HAP-1 (cell line): ENCODE data around the gene PPP2R1A.
"Not testable (repeated sequence)": the region's sequence is repeated elsewhere in the genome, so short reads cannot be mapped to it uniquely, and the experiment has no call there.

Experiments used
- DNase-seq, 2 experiments: peaks; one replicate each; pipeline ENCODE4 v3.0.0-alpha.2; 2016 to 2020; ENCODE audit warnings: low spot score in 2 of 2
- H3K27me3 ChIP-seq: fragments of 250-450 bp; sonication (Bioruptor Pico); 2 replicates; pipeline ENCODE4 v1.5.1; 2020; ENCODE audit warnings: low read depth, mild to moderate bottlenecking, moderate library complexity
- H3K36me3 ChIP-seq: fragments of 250-450 bp; sonication (Bioruptor Pico); replicated peaks from 2 replicates; pipeline ENCODE4 v1.5.1; 2020; ENCODE audit warnings: mild to moderate bottlenecking
- H3K4me1 ChIP-seq: fragments of 250-450 bp; sonication (Bioruptor Pico); 2 replicates; pipeline ENCODE4 v1.5.1; 2020; ENCODE audit warnings: mild to moderate bottlenecking
- H3K4me3 ChIP-seq: fragments of 250-450 bp; sonication (Bioruptor Pico); 2 replicates; pipeline ENCODE4 v1.5.1; 2020; ENCODE audit warnings: mild to moderate bottlenecking, moderate library complexity
- H3K9me3 ChIP-seq: fragments of 250-450 bp; sonication (Bioruptor Pico); 2 replicates; pipeline ENCODE4 v1.5.1; 2020; ENCODE audit warnings: mild to moderate bottlenecking, moderate library complexity
- in situ Hi-C: fragments of 300-500 bp; cut with MboI; formaldehyde crosslinking; loops from 3 replicates; pipeline ENCODE4 v1.14.3; 2020; ENCODE audit warnings: low sequenced_read_pairs, inconsistent platforms, mixed read lengths

PPP2R1A gene

DNA sequence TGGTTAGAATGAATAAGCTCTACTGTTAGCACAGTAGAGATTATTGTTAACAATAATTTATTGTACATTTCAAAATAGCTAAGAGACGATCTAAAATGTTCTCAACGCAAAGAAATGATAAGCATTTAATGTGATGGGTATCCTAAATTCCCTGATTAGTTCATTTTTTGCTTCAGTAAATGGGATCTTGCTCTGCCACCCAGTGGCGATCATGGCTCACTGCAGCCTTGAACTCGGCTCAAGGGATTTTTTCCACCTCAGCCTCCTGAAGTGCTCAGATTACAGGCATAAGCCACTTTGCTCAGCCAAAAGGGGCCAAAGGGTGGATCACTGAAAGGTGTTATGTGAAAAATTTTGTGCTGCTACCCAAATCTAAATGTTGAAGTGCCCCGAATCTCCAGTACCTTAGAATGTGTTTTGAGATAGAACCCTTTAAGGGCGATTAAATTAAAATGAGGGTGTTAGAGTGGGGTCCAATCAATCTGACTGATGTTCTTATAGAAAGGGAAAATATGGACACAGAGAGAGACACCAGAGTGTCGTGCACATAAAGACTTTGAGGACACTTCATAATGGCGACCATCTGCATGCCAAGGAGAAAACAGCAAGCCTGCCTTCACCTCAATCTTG, 48.0 kb downstream of the PPP2R1A start:
- H3K4me1 ChIP-seq, result no peaks in the 10 kb centered on the region
- peak; percentile 38 to 65 for DNase-seq
- no peaks in the 10 kb centered on the region; the same call in 1 of the 2 replicates for H3K9me3 ChIP-seq
- in situ Hi-C loops, result no loop called here
- H3K36me3 ChIP-seq, result no peaks in the 10 kb centered on the region
- no peak overlapping the region for H3K4me3 ChIP-seq
- H3K27me3 ChIP-seq, result peaks cover 3% of the 10 kb centered on the region; the same call in 1 of the 2 replicates

DNA sequence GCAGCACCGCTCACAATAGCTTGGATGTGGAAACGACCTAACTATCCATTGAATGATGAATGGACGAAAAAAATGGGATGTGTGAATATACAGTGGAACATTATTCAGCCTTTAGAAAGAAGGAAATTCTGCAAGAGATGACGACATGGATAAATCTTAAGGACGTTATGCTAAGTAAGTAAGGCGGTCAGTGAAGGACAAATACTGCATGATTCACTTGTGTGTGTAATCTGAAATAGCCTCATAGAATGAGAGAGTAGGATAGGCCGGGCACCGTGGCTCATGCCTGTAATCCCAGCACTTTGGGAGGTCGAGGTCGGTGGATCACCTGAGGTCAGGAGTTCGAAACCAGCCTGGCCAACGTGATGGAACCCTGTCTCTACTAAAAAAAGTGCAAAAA, 54.2 kb downstream of the PPP2R1A start:
- H3K4me3 ChIP-seq, result no peak overlapping the region
- H3K4me1 ChIP-seq, result no peaks in the 10 kb centered on the region
- in situ Hi-C loops, result no loop called here
- no peaks in the 10 kb centered on the region; the same call in 1 of the 2 replicates for H3K9me3 ChIP-seq
- H3K27me3 ChIP-seq, result peaks cover 3% of the 10 kb centered on the region; the same call in 1 of the 2 replicates
- DNase-seq, result no peak
- H3K36me3 ChIP-seq, result no peaks in the 10 kb centered on the region

DNA sequence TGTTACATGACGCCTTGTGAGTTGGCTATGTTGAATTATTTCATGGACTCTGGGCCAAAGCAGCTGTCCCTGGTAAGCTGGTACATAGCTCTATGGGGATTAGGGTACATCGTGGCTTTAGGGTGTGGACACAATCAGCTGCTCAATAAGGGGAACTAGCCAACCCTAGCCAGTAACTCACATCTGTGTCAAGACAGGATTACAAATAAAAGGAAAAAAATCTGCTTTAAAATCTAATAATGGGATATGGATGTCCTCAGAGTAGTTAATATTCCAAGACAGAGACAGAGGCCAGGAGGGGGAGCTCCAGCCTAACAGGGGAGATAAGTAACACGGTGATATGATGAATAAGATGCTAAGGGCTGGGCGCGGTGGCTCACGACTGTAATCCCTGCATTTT, 58.4 kb downstream of the PPP2R1A start:
- Histone ChIP-seq H3K9me3 (no peaks in the 10 kb centered on the region), H3K36me3 (no peaks in the 10 kb centered on the region), H3K4me3 (no peak overlapping the region), H3K27me3 (no peaks in the 10 kb centered on the region), H3K4me1 (no peaks in the 10 kb centered on the region)
- in situ Hi-C loops, result no loop called here
- DNase-seq, result peak; percentile 21 to 68

DNA sequence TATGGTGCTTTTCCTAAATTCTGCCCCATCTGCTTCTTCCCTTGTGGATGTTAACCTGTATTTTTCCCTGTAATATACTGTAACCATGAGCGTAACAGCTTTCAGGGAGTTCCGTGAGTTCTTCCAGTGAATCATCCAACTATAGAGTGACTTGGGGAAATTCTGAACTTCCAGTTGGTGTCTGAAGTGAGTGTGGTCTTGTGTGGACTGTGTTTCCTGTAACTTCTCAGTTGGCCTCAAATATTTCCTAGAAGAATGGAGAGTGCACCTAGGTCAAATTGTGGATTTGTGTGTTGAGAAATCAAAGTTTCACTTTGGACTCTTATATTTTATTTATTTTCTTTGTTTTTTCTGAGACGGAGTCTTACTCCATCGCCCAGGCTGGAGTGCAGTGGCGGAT, 68.6 kb downstream of the PPP2R1A start:
- Histone ChIP-seq H3K36me3 (no peaks in the 10 kb centered on the region), H3K4me3 (no peak overlapping the region), H3K4me1 (no peaks in the 10 kb centered on the region), H3K9me3 (no peaks in the 10 kb centered on the region), H3K27me3 (no peaks in the 10 kb centered on the region)
- no peak for DNase-seq
- in situ Hi-C loops, result no loop called here

DNA sequence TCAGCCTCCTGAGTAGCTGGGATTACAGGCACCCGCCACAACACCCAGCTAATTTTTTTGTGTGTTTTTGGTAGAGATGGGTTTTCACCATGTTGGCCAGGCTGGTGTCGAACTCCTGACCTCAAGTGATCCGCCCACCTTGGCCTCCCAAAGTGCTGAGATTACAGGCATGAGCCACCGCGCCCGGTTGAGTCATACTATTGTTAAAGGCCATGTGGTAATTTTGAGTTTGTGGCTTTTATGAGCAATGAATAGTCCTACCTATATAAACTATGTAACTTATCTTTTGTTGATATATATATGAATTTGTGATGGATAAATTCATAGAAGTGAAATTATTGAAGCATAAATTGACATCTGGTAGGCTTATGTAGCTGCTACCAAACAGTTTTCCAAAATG, 75.7 kb downstream of the PPP2R1A start:
- H3K9me3 ChIP-seq, H3K27me3 ChIP-seq, in situ Hi-C loops, H3K36me3 ChIP-seq, H3K4me1 ChIP-seq, H3K4me3 ChIP-seq, DNase-seq: not testable (repeated sequence)

DNA sequence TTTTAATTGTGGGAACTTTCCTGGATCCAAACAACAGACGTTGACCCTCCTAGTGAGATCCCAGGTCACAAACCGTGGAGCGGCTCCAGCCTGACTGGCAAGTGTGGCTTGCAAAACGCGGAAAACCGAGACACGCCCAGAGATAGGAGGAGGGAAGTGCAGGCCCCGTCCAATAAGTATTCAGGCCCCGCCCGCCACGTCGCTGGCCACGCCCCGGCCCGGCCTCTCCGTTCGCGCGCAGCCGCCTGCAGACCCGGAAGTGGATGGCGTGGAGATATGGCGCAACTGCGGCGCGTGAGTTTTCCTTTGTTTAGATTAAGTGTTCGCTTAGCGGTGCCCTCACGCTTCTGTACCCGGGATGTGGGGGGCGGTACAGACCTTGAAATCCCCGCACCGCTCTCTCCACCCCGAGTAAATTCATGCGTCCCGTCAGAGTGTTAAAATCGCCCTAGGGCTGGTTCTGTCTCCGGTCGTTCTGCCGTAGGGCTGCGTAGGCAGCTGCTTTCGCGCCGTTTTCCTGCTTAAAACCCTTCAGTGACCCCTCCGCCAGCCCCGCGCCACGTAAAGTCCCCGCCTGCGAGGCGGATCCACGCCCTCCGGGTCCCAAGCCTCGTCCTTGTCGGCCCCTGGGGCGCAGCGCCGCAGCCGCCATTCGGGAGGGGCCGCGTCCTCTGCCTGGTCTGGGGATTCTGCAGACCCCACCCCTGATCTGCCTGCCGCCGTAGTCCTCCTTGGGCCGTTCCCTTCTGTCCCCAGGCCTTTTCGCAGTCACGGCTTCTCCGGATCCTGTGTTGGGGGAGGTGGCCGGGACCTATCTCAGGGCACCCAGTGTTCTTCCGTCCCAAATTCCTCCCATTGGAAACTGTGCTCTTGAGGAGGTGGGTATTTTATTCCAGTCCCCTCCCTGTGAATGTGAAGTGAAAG, 79.7 kb downstream of the PPP2R1A start, which contains the start of gene ZNF766:
TSS of gene ZNF766 (plus strand) at position 250 of the 924 bp plus-strand sequence. CDS start at position 277, 27 bp downstream.
- H3K27me3 ChIP-seq, result no peaks in the 10 kb centered on the region
- peaks cover 7% of the 10 kb centered on the region; the same call in 1 of the 2 replicates for H3K4me1 ChIP-seq
- peak within 1 kb of the TSS; percentile 97 for H3K4me3 ChIP-seq
- peak; percentile 91 to 98 for DNase-seq
- H3K9me3 ChIP-seq, result peaks cover 7% of the 10 kb centered on the region; the same call in 1 of the 2 replicates
- in situ Hi-C loops, result no loop called here
- H3K36me3 ChIP-seq, result peaks cover 22% of the 10 kb centered on the region

DNA sequence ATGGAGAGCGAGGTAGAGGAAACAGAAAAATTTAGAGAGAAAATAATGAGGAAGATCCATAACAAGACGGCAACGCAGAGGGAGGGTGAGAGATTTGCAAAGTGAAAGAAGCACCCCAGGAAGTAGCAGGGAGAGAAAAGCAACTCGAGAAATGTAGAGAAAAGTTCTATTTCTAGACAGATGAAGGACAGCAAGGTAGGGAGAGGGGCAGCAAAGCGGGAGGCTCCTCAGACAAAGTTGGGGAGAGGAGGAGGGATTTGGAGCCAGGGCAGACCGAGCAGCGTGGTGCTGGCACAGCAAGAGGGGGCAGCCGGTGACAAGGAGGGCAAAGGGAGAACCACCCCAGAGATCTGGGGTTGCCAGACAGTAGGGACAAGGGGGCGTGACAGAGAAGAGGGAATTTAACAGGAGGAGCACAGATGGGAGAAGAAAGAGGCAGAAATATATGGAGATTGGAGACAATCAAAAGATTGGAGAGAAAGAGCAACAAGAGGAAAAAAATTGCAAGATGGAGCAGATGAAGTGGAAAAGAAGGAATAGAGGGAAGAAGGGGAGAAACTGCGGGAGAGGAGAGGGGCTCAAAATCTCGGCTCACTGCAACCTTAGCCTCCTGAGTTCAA, 80.5 kb downstream of the PPP2R1A start:
- in situ Hi-C loops, result no loop called here
- H3K9me3 ChIP-seq, result peaks cover 7% of the 10 kb centered on the region; the same call in 1 of the 2 replicates
- peaks cover 7% of the 10 kb centered on the region; the same call in 1 of the 2 replicates for H3K4me1 ChIP-seq
- H3K27me3 ChIP-seq, result no peaks in the 10 kb centered on the region
- peaks cover 26% of the 10 kb centered on the region for H3K36me3 ChIP-seq
- peak overlapping the region; percentile 97 for H3K4me3 ChIP-seq
- DNase-seq, result peak in 1 of 2 experiments; percentile 30

DNA sequence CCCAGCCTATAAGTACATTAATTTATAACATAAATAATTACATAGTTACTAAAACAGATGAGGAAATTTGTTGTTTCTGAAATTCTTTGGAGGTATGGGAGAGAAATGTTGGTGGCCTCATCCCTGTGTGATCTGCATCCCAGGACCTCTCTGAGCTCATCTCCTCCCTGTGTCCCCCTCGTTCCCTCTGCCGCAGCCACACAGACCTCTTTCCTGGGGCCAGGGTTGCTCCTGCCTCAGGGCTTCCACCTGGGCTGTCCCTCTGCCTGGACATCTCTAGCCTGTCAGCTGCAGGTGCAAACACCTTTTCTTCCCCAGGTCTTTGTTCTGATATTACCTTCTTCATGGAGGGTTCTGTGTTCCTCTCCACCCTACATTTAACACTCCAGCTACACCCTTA, 83.4 kb downstream of the PPP2R1A start:
- H3K9me3 ChIP-seq, result peaks cover 7% of the 10 kb centered on the region
- no peak overlapping the region for H3K4me3 ChIP-seq
- peaks cover 7% of the 10 kb centered on the region; the same call in 1 of the 2 replicates for H3K4me1 ChIP-seq
- peaks cover 26% of the 10 kb centered on the region for H3K36me3 ChIP-seq
- in situ Hi-C loops, result no loop called here
- no peak for DNase-seq
- no peaks in the 10 kb centered on the region for H3K27me3 ChIP-seq

DNA sequence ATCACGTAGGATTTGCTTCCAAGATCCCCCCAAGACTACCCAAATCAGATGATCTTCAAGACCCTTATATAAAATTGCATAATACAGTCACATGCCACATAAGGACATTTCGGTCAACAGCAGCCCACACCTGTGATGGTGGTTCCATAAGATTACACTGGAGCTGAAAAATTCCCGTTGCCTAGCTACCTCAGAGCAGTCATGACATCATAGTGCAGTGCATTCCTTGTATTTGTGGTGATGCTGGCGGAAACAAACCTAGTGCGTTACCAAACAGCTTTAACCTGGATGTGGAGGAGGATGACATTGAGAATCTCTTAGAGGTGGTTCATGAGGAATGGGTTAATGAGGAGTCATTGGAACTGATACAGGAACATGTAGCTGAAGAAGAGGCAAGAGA, 84.3 kb downstream of the PPP2R1A start:
- peaks cover 4% of the 10 kb centered on the region; the same call in 1 of the 2 replicates for H3K4me1 ChIP-seq
- H3K9me3 ChIP-seq, result peaks cover 7% of the 10 kb centered on the region
- no peak overlapping the region for H3K4me3 ChIP-seq
- in situ Hi-C loops, result no loop called here
- H3K36me3 ChIP-seq, result peaks cover 26% of the 10 kb centered on the region
- DNase-seq, result no peak
- H3K27me3 ChIP-seq, result no peaks in the 10 kb centered on the region

DNA sequence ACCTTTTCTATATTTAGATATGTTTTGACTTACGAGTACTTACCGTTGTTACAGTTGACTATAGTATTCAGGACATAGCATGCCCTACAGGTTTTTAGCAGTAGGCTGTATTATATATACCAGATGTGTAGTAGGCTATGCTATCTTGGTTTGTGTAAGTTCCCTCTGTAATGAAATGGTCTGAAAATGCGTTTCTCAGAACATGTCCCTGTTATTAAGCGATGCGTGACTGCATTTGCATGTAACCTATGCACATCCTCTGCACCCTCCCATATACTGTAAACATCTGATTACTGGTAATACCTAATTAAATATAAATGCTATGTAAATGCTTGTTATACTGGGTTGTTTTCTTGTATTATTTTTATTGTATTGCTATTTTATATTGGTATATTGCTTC, 86.1 kb downstream of the PPP2R1A start:
- Histone ChIP-seq H3K9me3 (peaks cover 12% of the 10 kb centered on the region), H3K4me1 (no peaks in the 10 kb centered on the region)

DNA sequence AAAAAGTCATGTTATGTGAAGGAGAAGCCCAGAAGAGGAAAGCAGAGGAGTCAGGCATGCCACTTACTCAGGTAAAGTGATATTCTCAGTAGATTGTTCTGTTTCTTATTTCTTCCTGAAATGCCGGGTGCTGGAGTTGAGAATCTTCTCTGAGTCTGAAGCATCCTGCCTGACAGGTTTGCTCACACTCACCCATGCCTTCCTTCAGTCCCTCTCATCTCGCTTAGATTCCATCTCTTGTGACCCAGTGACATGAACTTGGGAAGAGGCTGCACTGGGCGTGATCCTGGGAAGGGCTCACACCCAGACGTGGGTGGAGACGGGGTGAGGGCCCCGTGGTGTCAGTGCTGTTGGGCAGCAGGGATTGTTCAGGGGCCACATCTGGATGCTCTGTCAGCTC, 87.6 kb downstream of the PPP2R1A start:
- Histone ChIP-seq H3K9me3 (peaks cover 12% of the 10 kb centered on the region), H3K4me1 (no peaks in the 10 kb centered on the region), H3K27me3 (no peaks in the 10 kb centered on the region), H3K36me3 (peaks cover 17% of the 10 kb centered on the region), H3K4me3 (no peak overlapping the region)
- in situ Hi-C loops, result no loop called here
- no peak for DNase-seq

More for the DNA sequence above, 86.1 kb downstream of the PPP2R1A start:
- no peaks in the 10 kb centered on the region for H3K27me3 ChIP-seq
- H3K36me3 ChIP-seq, result peaks cover 22% of the 10 kb centered on the region
- in situ Hi-C loops, result no loop called here
- DNase-seq, result no peak
- no peak overlapping the region for H3K4me3 ChIP-seq
